ENCODE results near the gene KCNJ1.

Gene KCNJ1

GRCh38 chr11:128804481-128804880 lies 62.6 kb downstream of the KCNJ1 start:
- Histone ChIP-seq H3K4me1 (ENCODE audit: low read length) (peaks cover 2% of the 10 kb centered on the region; the same call in 1 of the 2 replicates), H3K4me3 (ENCODE audit: low read length) (no peak overlapping the region), H3K9me3 (ENCODE audit: insufficient read depth, low read length) (no peaks in the 10 kb centered on the region), H3K27me3 (ENCODE audit: low read depth, low read length) (no peaks in the 10 kb centered on the region), H3K36me3 (replicated peaks; ENCODE audit: low read depth, low read length) (peaks cover 2% of the 10 kb centered on the region), H3K4me2 (ENCODE audit: low read length) (no peak overlapping the region), H4K20me1 (ENCODE audit: insufficient read depth, low read length) (0 out of 2 replicates have a peak, but pooled peaks cover 2% of the 10 kb centered on the region), H2AFZ (ENCODE audit: low read depth, low read length) (no peak overlapping the region), H3K27ac (ENCODE audit: low read length) (no peak overlapping the region), H3K9ac (ENCODE audit: low read length) (no peak overlapping the region), H3K79me2 (ENCODE audit: low read length) (no peaks in the 10 kb centered on the region)
- no peak for TF ChIP-seq CTCF (IDR thresholded peaks at IDR 0.05; ENCODE audit: low read depth, low read length)
- no peak for TF ChIP-seq EZH2phosphoT487 (IDR thresholded peaks at IDR 0.05; ENCODE audit: low read depth)

- no peak overlapping the region for H3K4me2 ChIP-seq (ENCODE audit: low read length)
- 0 out of 2 replicates have a peak, but pooled peaks cover 2% of the 10 kb centered on the region for H4K20me1 ChIP-seq (ENCODE audit: insufficient read depth, low read length)
- H3K9ac ChIP-seq (ENCODE audit: low read length) = no peak overlapping the region
- TF ChIP-seq CTCF (IDR thresholded peaks at IDR 0.05; ENCODE audit: low read depth, low read length) (no peak), EZH2phosphoT487 (IDR thresholded peaks at IDR 0.05; ENCODE audit: low read depth) (no peak)
- H3K4me3 ChIP-seq (ENCODE audit: low read length) = no peak overlapping the region
- no peak overlapping the region for H2AFZ ChIP-seq (ENCODE audit: low read depth, low read length)
- no peaks in the 10 kb centered on the region for H3K27me3 ChIP-seq (ENCODE audit: low read depth, low read length)
- H3K27ac ChIP-seq (ENCODE audit: low read length) = no peak overlapping the region
- peaks cover 2% of the 10 kb centered on the region for H3K36me3 ChIP-seq (replicated peaks; ENCODE audit: low read depth, low read length)
- no peaks in the 10 kb centered on the region for H3K9me3 ChIP-seq (ENCODE audit: insufficient read depth, low read length)
- peaks cover 2% of the 10 kb centered on the region; the same call in 1 of the 2 replicates for H3K4me1 ChIP-seq (ENCODE audit: low read length)
- no peaks in the 10 kb centered on the region for H3K79me2 ChIP-seq (ENCODE audit: low read length)
These were observed 63.4 kb downstream of the KCNJ1 start for GRCh38 chr11:128803449-128804245.

GRCh38 chr11:128803011-128803410 lies 64.1 kb downstream of the KCNJ1 start:
- Histone ChIP-seq H3K4me3 (ENCODE audit: low read length) (no peak overlapping the region), H4K20me1 (ENCODE audit: insufficient read depth, low read length) (0 out of 2 replicates have a peak, but pooled peaks cover 2% of the 10 kb centered on the region), H3K79me2 (ENCODE audit: low read length) (no peaks in the 10 kb centered on the region), H2AFZ (ENCODE audit: low read depth, low read length) (no peak overlapping the region), H3K36me3 (replicated peaks; ENCODE audit: low read depth, low read length) (peaks cover 4% of the 10 kb centered on the region), H3K9ac (ENCODE audit: low read length) (no peak overlapping the region), H3K27me3 (ENCODE audit: low read depth, low read length) (no peaks in the 10 kb centered on the region), H3K4me2 (ENCODE audit: low read length) (no peak overlapping the region), H3K9me3 (ENCODE audit: insufficient read depth, low read length) (no peaks in the 10 kb centered on the region), H3K27ac (ENCODE audit: low read length) (no peak overlapping the region), H3K4me1 (ENCODE audit: low read length) (peaks cover 2% of the 10 kb centered on the region; the same call in 1 of the 2 replicates)
- no peak; the same call in 1 of the 2 replicates for TF ChIP-seq CTCF (IDR thresholded peaks at IDR 0.05; ENCODE audit: low read depth, low read length)
- no peak for TF ChIP-seq EZH2phosphoT487 (IDR thresholded peaks at IDR 0.05; ENCODE audit: low read depth)

- Histone ChIP-seq H3K4me1 (ENCODE audit: low read length) (peaks cover 2% of the 10 kb centered on the region; the same call in 1 of the 2 replicates), H3K9me3 (ENCODE audit: insufficient read depth, low read length) (no peaks in the 10 kb centered on the region), H3K4me2 (ENCODE audit: low read length) (no peak overlapping the region), H3K4me3 (ENCODE audit: low read length) (no peak overlapping the region), H3K27me3 (ENCODE audit: low read depth, low read length) (no peaks in the 10 kb centered on the region), H3K36me3 (replicated peaks; ENCODE audit: low read depth, low read length) (peaks cover 5% of the 10 kb centered on the region), H3K27ac (ENCODE audit: low read length) (no peak overlapping the region), H3K79me2 (ENCODE audit: low read length) (no peaks in the 10 kb centered on the region), H4K20me1 (ENCODE audit: insufficient read depth, low read length) (0 out of 2 replicates have a peak, but pooled peaks cover 2% of the 10 kb centered on the region), H2AFZ (ENCODE audit: low read depth, low read length) (no peak overlapping the region), H3K9ac (ENCODE audit: low read length) (no peak overlapping the region)
- no peak for TF ChIP-seq EZH2phosphoT487 (IDR thresholded peaks at IDR 0.05; ENCODE audit: low read depth)
- TF ChIP-seq CTCF (IDR thresholded peaks at IDR 0.05; ENCODE audit: low read depth, low read length) = peak; percentile 31
These were observed 64.6 kb downstream of the KCNJ1 start for GRCh38 chr11:128802358-128802981.
